OCI-LY3 (cell line): ENCODE results near the gene GPRC5B.

Source experiments
- CTCF ChIP-seq: fragments of 200-600, 300-600 bp; sonication (generic); IDR thresholded peaks from 2 replicates; pipeline ENCODE4 v1.5.1; 2014; ENCODE audit warnings: antibody characterized with exemption, low read length, low read depth
- EZH2phosphoT487 ChIP-seq: fragments of 200-600 bp; shearing (Covaris generic); IDR thresholded peaks from 2 replicates; pipeline ENCODE4 v1.6.1; 2018; ENCODE audit warnings: antibody characterized with exemption, mixed run types, low read depth

GRCh38 chr16:19833176-19833575 lies 51.5 kb downstream of the GPRC5B start:
- TF ChIP-seq CTCF, result no peak
- TF ChIP-seq EZH2phosphoT487, result no peak
